ENCODE measurements around the gene LFNG.

Gene LFNG

GRCh38 chr7:2494191-2495130, 25.1 kb upstream of the LFNG start:
- Mint-ChIP-seq H3K9me3 (peaks cover 8% of the 10 kb centered on the region), H3K27me3 (ENCODE audit: low read depth, poor library complexity) (peaks cover 7% of the 10 kb centered on the region), H3K27ac (no peak overlapping the region), H3K4me1 (peaks cover 76% of the 10 kb centered on the region), H3K36me3 (ENCODE audit: low read depth) (no peaks in the 10 kb centered on the region), H3K4me3 (no peak overlapping the region)
- DNase-seq = no peak
- TF ChIP-seq CTCF (IDR thresholded peaks at IDR 0.05) = no peak

DNA sequence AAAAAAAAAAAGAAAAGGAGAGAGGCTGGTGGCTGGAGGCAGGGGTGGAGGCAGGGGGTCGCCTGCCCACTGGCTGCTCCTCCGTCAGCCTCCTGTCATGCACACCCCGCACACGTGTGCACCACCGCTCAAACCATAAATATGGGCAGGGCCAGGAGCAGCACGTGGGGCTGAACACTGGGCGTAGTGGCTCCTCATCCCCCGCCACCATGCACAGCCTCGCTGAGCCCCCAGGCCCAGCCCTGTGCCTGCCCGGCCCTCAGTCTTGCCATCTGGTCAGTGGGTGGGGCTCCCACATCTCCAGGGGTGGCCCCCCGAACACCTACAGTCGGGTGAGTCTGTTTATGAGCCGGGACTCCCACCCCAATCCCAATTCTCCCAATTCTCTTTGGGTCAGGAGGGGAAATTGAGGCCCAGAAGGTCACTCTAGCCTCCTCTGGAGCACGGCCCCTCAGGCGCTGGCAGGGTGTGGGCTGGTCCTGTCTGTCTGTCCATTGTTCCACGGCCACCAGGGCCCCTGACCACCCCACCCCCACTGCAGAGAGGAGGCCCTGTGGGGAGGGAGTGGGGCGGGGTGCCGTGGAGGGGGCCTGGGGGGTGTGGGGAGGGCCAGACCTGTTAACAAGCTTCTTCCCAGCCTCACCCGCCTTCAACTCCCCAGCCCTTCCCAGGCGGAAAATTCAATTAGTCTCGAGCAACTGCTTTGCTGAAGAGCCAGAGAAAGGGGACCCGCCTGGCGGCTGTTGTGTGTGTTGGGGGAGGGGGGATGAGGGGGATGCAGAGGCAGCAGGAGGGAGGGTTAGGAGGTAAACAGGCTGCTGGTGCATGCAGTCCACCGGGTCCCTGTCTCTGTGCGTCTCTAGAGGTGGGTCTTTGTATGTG, 23.9 kb upstream of the LFNG start:
- peaks cover 7% of the 10 kb centered on the region for H3K27me3 Mint-ChIP-seq (ENCODE audit: low read depth, poor library complexity)
- TF ChIP-seq CTCF (IDR thresholded peaks at IDR 0.05) = no peak
- peaks cover 8% of the 10 kb centered on the region for H3K9me3 Mint-ChIP-seq
- H3K4me3 Mint-ChIP-seq = peak overlapping the region; percentile 15
- no peaks in the 10 kb centered on the region for H3K36me3 Mint-ChIP-seq (ENCODE audit: low read depth)
- peaks cover 80% of the 10 kb centered on the region for H3K4me1 Mint-ChIP-seq
- no peak overlapping the region for H3K27ac Mint-ChIP-seq
- DNase-seq = peak; percentile 55

- peak overlapping the region; percentile 15 for H3K4me3 Mint-ChIP-seq
Observed at GRCh38 chr7:2496375-2496774, 23.2 kb upstream of the LFNG start.

GRCh38 chr7:2497065-2497464, 22.5 kb upstream of the LFNG start:
- DNase-seq = no peak
- Mint-ChIP-seq H3K27ac (peak overlapping the region; percentile 51), H3K4me1 (peaks cover 78% of the 10 kb centered on the region), H3K36me3 (ENCODE audit: low read depth) (no peaks in the 10 kb centered on the region), H3K27me3 (ENCODE audit: low read depth, poor library complexity) (peaks cover 2% of the 10 kb centered on the region), H3K4me3 (no peak overlapping the region), H3K9me3 (peaks cover 2% of the 10 kb centered on the region)
- TF ChIP-seq CTCF (IDR thresholded peaks at IDR 0.05) = no peak

More at GRCh38 chr7:2496375-2496774, 23.2 kb upstream of the LFNG start:
- no peaks in the 10 kb centered on the region for H3K36me3 Mint-ChIP-seq (ENCODE audit: low read depth)
- peaks cover 80% of the 10 kb centered on the region for H3K4me1 Mint-ChIP-seq
- DNase-seq = no peak
- H3K27me3 Mint-ChIP-seq (ENCODE audit: low read depth, poor library complexity) = peaks cover 6% of the 10 kb centered on the region
- H3K9me3 Mint-ChIP-seq = peaks cover 8% of the 10 kb centered on the region
- H3K27ac Mint-ChIP-seq = no peak overlapping the region
- TF ChIP-seq CTCF (IDR thresholded peaks at IDR 0.05) = no peak

- no peaks in the 10 kb centered on the region for H3K27me3 Mint-ChIP-seq (ENCODE audit: low read depth, poor library complexity)
- peaks cover 74% of the 10 kb centered on the region for H3K4me1 Mint-ChIP-seq
- peak; percentile 71 for DNase-seq
Observed at GRCh38 chr7:2497500-2498336, 21.9 kb upstream of the LFNG start.

More at GRCh38 chr7:2497500-2498336, 21.9 kb upstream of the LFNG start:
- H3K4me3 Mint-ChIP-seq = no peak overlapping the region
- peak overlapping the region; percentile 51 for H3K27ac Mint-ChIP-seq
- no peak for TF ChIP-seq CTCF (IDR thresholded peaks at IDR 0.05)
- no peaks in the 10 kb centered on the region for H3K36me3 Mint-ChIP-seq (ENCODE audit: low read depth)
- no peaks in the 10 kb centered on the region for H3K9me3 Mint-ChIP-seq

Data from nephron progenitor cell (in vitro differentiated cells).